ENCODE data around the gene PRPF18.

Gene PRPF18

GRCh38 chr10:13634207-13634606, 47.4 kb downstream of the PRPF18 start:
- Histone ChIP-seq H3K27me3 (ENCODE audit: control insufficient read depth in 5 of 5, insufficient read depth in 4 of 5, low read length in 5 of 5) (peaks cover 0 to 2% (median 0%) of the 10 kb centered on the region in 5 donors), H3K9ac (ENCODE audit: low read length in 5 of 5) (no peak overlapping the region), H3K4me3 (ENCODE audit: low read depth in 1 of 5, low read length in 5 of 5) (no peak overlapping the region), H3K9me3 (ENCODE audit: control insufficient read depth in 5 of 5, low read length in 5 of 5) (no peaks in the 10 kb centered on the region), H3K36me3 (ENCODE audit: control insufficient read depth in 5 of 5, insufficient read depth in 5 of 5, low read length in 5 of 5) (peaks cover 8 to 19% (median 13%) of the 10 kb centered on the region in 5 donors), H3K27ac (ENCODE audit: low read depth, low read length) (peak overlapping the region; percentile 69), H3K4me1 (ENCODE audit: control insufficient read depth in 5 of 5, insufficient read depth in 5 of 5, low read length in 5 of 5) (peaks cover 8 to 38% (median 29%) of the 10 kb centered on the region in 5 donors)

- no peak overlapping the region for H3K27ac ChIP-seq (ENCODE audit: low read depth, low read length)
- peaks cover 8 to 32% (median 29%) of the 10 kb centered on the region in 5 donors for H3K4me1 ChIP-seq (ENCODE audit: control insufficient read depth in 5 of 5, insufficient read depth in 5 of 5, low read length in 5 of 5)
- H3K27me3 ChIP-seq (ENCODE audit: control insufficient read depth in 5 of 5, insufficient read depth in 4 of 5, low read length in 5 of 5): peaks cover 0 to 2% (median 0%) of the 10 kb centered on the region in 5 donors
- H3K9me3 ChIP-seq (ENCODE audit: control insufficient read depth in 5 of 5, low read length in 5 of 5): no peaks in the 10 kb centered on the region
- peaks cover 4 to 16% (median 6%) of the 10 kb centered on the region in 5 donors for H3K36me3 ChIP-seq (ENCODE audit: control insufficient read depth in 5 of 5, insufficient read depth in 5 of 5, low read length in 5 of 5)
- H3K4me3 ChIP-seq (ENCODE audit: low read depth in 1 of 5, low read length in 5 of 5): no peak overlapping the region
- H3K9ac ChIP-seq (ENCODE audit: low read length in 5 of 5): no peak overlapping the region
Observed at GRCh38 chr10:13636776-13637175, 50.0 kb downstream of the PRPF18 start.

- peaks cover 0 to 6% (median 6%) of the 10 kb centered on the region in 5 donors for H3K9me3 ChIP-seq (ENCODE audit: control insufficient read depth in 5 of 5, low read length in 5 of 5)
- H3K4me1 ChIP-seq (ENCODE audit: control insufficient read depth in 5 of 5, insufficient read depth in 5 of 5, low read length in 5 of 5): peaks cover 8 to 26% (median 25%) of the 10 kb centered on the region in 5 donors
- no peak overlapping the region for H3K9ac ChIP-seq (ENCODE audit: low read length in 5 of 5)
- H3K4me3 ChIP-seq (ENCODE audit: low read depth in 1 of 5, low read length in 5 of 5): no peak overlapping the region
- peaks cover 7 to 20% (median 10%) of the 10 kb centered on the region in 5 donors for H3K36me3 ChIP-seq (ENCODE audit: control insufficient read depth in 5 of 5, insufficient read depth in 5 of 5, low read length in 5 of 5)
- no peak overlapping the region for H3K27ac ChIP-seq (ENCODE audit: low read depth, low read length)
- H3K27me3 ChIP-seq (ENCODE audit: control insufficient read depth in 5 of 5, insufficient read depth in 4 of 5, low read length in 5 of 5): peaks cover 0 to 2% (median 0%) of the 10 kb centered on the region in 5 donors
Observed at GRCh38 chr10:13637303-13637856, 50.6 kb downstream of the PRPF18 start.

DNA sequence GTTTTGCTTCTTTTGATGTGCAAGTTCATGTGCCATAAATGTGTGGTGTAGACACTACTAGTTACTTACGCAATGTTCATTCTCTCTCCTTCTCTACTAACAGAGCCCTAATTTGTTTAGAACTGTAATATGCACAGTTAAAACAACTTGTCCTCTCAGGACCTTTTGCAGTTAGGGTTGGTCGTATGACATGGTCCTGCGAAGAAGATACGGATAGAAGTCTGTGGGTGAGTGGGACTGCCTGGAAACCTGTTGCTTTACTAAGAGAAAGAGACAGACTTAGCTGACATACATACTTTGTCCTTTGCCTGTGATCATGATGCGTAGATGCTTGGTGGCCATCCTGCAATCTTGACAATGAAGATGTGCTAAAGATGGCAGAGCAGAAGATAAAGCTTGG, 51.1 kb downstream of the PRPF18 start:
- Histone ChIP-seq H3K9me3 (ENCODE audit: control insufficient read depth in 5 of 5, low read length in 5 of 5) (peaks cover 0 to 11% (median 11%) of the 10 kb centered on the region in 5 donors), H3K27ac (ENCODE audit: low read depth, low read length) (no peak overlapping the region), H3K4me1 (ENCODE audit: control insufficient read depth in 5 of 5, insufficient read depth in 5 of 5, low read length in 5 of 5) (peaks cover 8 to 21% (median 20%) of the 10 kb centered on the region in 5 donors), H3K4me3 (ENCODE audit: low read depth in 1 of 5, low read length in 5 of 5) (no peak overlapping the region), H3K36me3 (ENCODE audit: control insufficient read depth in 5 of 5, insufficient read depth in 5 of 5, low read length in 5 of 5) (peaks cover 9 to 26% (median 12%) of the 10 kb centered on the region in 5 donors), H3K9ac (ENCODE audit: low read length in 5 of 5) (no peak overlapping the region), H3K27me3 (ENCODE audit: control insufficient read depth in 5 of 5, insufficient read depth in 4 of 5, low read length in 5 of 5) (peaks cover 0 to 2% (median 0%) of the 10 kb centered on the region in 5 donors)

DNA sequence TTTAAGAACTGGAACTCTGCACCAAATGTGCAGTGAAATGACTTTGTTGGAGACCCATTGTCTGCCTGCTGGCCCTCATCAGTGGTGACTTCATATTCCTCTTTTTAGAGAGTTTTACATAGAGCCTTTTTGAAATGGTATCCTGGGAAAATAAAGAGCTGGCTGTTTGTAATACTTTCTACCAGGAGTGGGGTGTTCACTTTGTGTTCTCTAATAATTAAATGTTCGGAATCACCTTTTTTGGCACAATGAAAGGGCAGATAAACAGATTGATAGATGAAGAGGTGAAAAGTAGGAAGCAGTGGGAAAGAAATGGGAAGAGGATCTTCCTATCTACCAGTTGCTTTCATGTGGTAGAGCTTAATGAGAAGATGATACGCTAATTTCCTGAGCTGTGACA, 55.5 kb downstream of the PRPF18 start:
- Histone ChIP-seq H3K4me3 (ENCODE audit: low read depth in 1 of 5, low read length in 5 of 5) (no peak overlapping the region), H3K9ac (ENCODE audit: low read length in 5 of 5) (no peak overlapping the region), H3K9me3 (ENCODE audit: control insufficient read depth in 5 of 5, low read length in 5 of 5) (peaks cover 0 to 14% (median 13%) of the 10 kb centered on the region in 5 donors), H3K27me3 (ENCODE audit: control insufficient read depth in 5 of 5, insufficient read depth in 4 of 5, low read length in 5 of 5) (no peaks in the 10 kb centered on the region), H3K36me3 (ENCODE audit: control insufficient read depth in 5 of 5, insufficient read depth in 5 of 5, low read length in 5 of 5) (peaks cover 18 to 60% (median 43%) of the 10 kb centered on the region in 5 donors), H3K27ac (ENCODE audit: low read depth, low read length) (no peak overlapping the region), H3K4me1 (ENCODE audit: control insufficient read depth in 5 of 5, insufficient read depth in 5 of 5, low read length in 5 of 5) (no peaks in the 10 kb centered on the region)

GRCh38 chr10:13643016-13643415, 56.3 kb downstream of the PRPF18 start:
- H3K27ac ChIP-seq (ENCODE audit: low read depth, low read length): no peak overlapping the region
- peaks cover 0 to 14% (median 13%) of the 10 kb centered on the region in 5 donors for H3K9me3 ChIP-seq (ENCODE audit: control insufficient read depth in 5 of 5, low read length in 5 of 5)
- H3K4me1 ChIP-seq (ENCODE audit: control insufficient read depth in 5 of 5, insufficient read depth in 5 of 5, low read length in 5 of 5): no peaks in the 10 kb centered on the region
- H3K36me3 ChIP-seq (ENCODE audit: control insufficient read depth in 5 of 5, insufficient read depth in 5 of 5, low read length in 5 of 5): peaks cover 18 to 64% (median 44%) of the 10 kb centered on the region in 5 donors
- H3K9ac ChIP-seq (ENCODE audit: low read length in 5 of 5): no peak overlapping the region
- H3K27me3 ChIP-seq (ENCODE audit: control insufficient read depth in 5 of 5, insufficient read depth in 4 of 5, low read length in 5 of 5): no peaks in the 10 kb centered on the region
- peak overlapping the region in 1 of 5 donors; percentile 5 for H3K4me3 ChIP-seq (ENCODE audit: low read depth in 1 of 5, low read length in 5 of 5)

DNA sequence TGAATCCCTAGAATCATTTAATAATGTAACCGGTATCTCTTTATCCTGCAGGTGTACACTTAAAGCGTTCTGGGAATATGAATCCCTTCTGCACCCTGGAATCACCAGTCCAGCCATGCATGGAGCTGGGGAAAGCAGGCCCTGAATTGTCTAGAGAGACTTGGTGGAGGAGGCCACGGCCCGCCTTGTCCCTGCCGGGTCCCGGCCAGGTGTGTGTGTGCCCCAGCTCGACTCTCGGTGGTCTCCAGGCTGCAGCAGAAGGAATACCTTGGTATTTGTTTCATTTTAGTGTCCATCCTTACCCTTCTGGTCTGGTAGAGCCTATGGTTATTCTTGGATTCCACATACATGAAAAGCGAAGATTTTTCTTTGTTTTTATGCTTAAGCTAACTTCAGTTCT, 58.1 kb downstream of the PRPF18 start:
- no peaks in the 10 kb centered on the region for H3K4me1 ChIP-seq (ENCODE audit: control insufficient read depth in 5 of 5, insufficient read depth in 5 of 5, low read length in 5 of 5)
- no peaks in the 10 kb centered on the region for H3K27me3 ChIP-seq (ENCODE audit: control insufficient read depth in 5 of 5, insufficient read depth in 4 of 5, low read length in 5 of 5)
- H3K36me3 ChIP-seq (ENCODE audit: control insufficient read depth in 5 of 5, insufficient read depth in 5 of 5, low read length in 5 of 5): peaks cover 14 to 70% (median 57%) of the 10 kb centered on the region in 5 donors
- H3K9ac ChIP-seq (ENCODE audit: low read length in 5 of 5): no peak overlapping the region
- H3K9me3 ChIP-seq (ENCODE audit: control insufficient read depth in 5 of 5, low read length in 5 of 5): peaks cover 0 to 14% (median 13%) of the 10 kb centered on the region in 5 donors
- H3K4me3 ChIP-seq (ENCODE audit: low read depth in 1 of 5, low read length in 5 of 5): no peak overlapping the region
- H3K27ac ChIP-seq (ENCODE audit: low read depth, low read length): no peak overlapping the region

- Histone ChIP-seq H3K36me3 (ENCODE audit: control insufficient read depth in 5 of 5, insufficient read depth in 5 of 5, low read length in 5 of 5) (peaks cover 11 to 88% (median 83%) of the 10 kb centered on the region in 5 donors), H3K27ac (ENCODE audit: low read depth, low read length) (peak overlapping the region; percentile 15), H3K27me3 (ENCODE audit: control insufficient read depth in 5 of 5, insufficient read depth in 4 of 5, low read length in 5 of 5) (no peaks in the 10 kb centered on the region), H3K9ac (ENCODE audit: low read length in 5 of 5) (no peak overlapping the region), H3K4me3 (ENCODE audit: low read depth in 1 of 5, low read length in 5 of 5) (no peak overlapping the region), H3K4me1 (ENCODE audit: control insufficient read depth in 5 of 5, insufficient read depth in 5 of 5, low read length in 5 of 5) (peaks cover 0 to 13% (median 6%) of the 10 kb centered on the region in 5 donors), H3K9me3 (ENCODE audit: control insufficient read depth in 5 of 5, low read length in 5 of 5) (no peaks in the 10 kb centered on the region)
Observed at GRCh38 chr10:13648425-13648824, 61.7 kb downstream of the PRPF18 start.

- Histone ChIP-seq H3K9ac (ENCODE audit: low read length in 5 of 5) (no peak overlapping the region), H3K4me1 (ENCODE audit: control insufficient read depth in 5 of 5, insufficient read depth in 5 of 5, low read length in 5 of 5) (peaks cover 0 to 13% (median 6%) of the 10 kb centered on the region in 5 donors), H3K9me3 (ENCODE audit: control insufficient read depth in 5 of 5, low read length in 5 of 5) (no peaks in the 10 kb centered on the region), H3K36me3 (ENCODE audit: control insufficient read depth in 5 of 5, insufficient read depth in 5 of 5, low read length in 5 of 5) (peaks cover 20 to 97% (median 96%) of the 10 kb centered on the region in 5 donors), H3K27ac (ENCODE audit: low read depth, low read length) (peak overlapping the region; percentile 3), H3K4me3 (ENCODE audit: low read depth in 1 of 5, low read length in 5 of 5) (no peak overlapping the region), H3K27me3 (ENCODE audit: control insufficient read depth in 5 of 5, insufficient read depth in 4 of 5, low read length in 5 of 5) (no peaks in the 10 kb centered on the region)
Observed at GRCh38 chr10:13649844-13650520, 63.2 kb downstream of the PRPF18 start.

GRCh38 chr10:13650961-13651360, 64.2 kb downstream of the PRPF18 start:
- H3K36me3 ChIP-seq (ENCODE audit: control insufficient read depth in 5 of 5, insufficient read depth in 5 of 5, low read length in 5 of 5): peaks cover 21 to 97% (median 97%) of the 10 kb centered on the region in 5 donors
- no peaks in the 10 kb centered on the region for H3K27me3 ChIP-seq (ENCODE audit: control insufficient read depth in 5 of 5, insufficient read depth in 4 of 5, low read length in 5 of 5)
- no peak overlapping the region for H3K9ac ChIP-seq (ENCODE audit: low read length in 5 of 5)
- peaks cover 0 to 13% (median 6%) of the 10 kb centered on the region in 5 donors for H3K4me1 ChIP-seq (ENCODE audit: control insufficient read depth in 5 of 5, insufficient read depth in 5 of 5, low read length in 5 of 5)
- H3K27ac ChIP-seq (ENCODE audit: low read depth, low read length): no peak overlapping the region
- no peaks in the 10 kb centered on the region for H3K9me3 ChIP-seq (ENCODE audit: control insufficient read depth in 5 of 5, low read length in 5 of 5)
- H3K4me3 ChIP-seq (ENCODE audit: low read depth in 1 of 5, low read length in 5 of 5): no peak overlapping the region

Measured in subcutaneous abdominal adipose tissue (tissue), 5 donors.